Upper lobe of left lung (tissue), 6 donors: ENCODE data around the gene ENOX1. TPM values are rescaled to one million over a fixed set of nuclear protein-coding genes. Genes with fewer than 3 reads are reported as not detected.

Experiments
- ATAC-seq, 2 donors: fragments of 200-7000 bp; cut with Tn5 transposase; one replicate each; pipeline ENCODE4 v1.9.1; 2022; ENCODE audit warnings: mild to moderate bottlenecking in 2 of 2, moderate library complexity in 2 of 2; ENCODE audit not compliant: low FRiP score in 2 of 2
- DNase-seq, 2 donors: peaks; one replicate each; pipeline ENCODE4 v3.0.0-alpha.2; 2019 to 2020
- H3K27ac ChIP-seq, 4 donors: fragments of 200-600 bp; sonication (generic); one replicate each; pipeline ENCODE4 v1.5.1; 2016 to 2019
- H3K27me3 ChIP-seq, 4 donors: fragments of 200-600 bp; sonication (generic); one replicate each; pipeline ENCODE4 v1.5.1; 2017 to 2019
- H3K36me3 ChIP-seq, 4 donors: fragments of 200-600 bp; sonication (generic); one replicate each; pipeline ENCODE4 v1.5.1; 2016 to 2019
- H3K4me1 ChIP-seq, 4 donors: fragments of 200-600 bp; sonication (generic); one replicate each; pipeline ENCODE4 v1.5.1; 2018 to 2019
- H3K4me3 ChIP-seq, 4 donors: fragments of 200-600 bp; sonication (generic); one replicate each; pipeline ENCODE4 v1.5.1; 2017 to 2019; ENCODE audit warnings: mild to moderate bottlenecking in 2 of 4, moderate library complexity in 1 of 4
- H3K9me3 ChIP-seq, 4 donors: fragments of 200-600 bp; sonication (generic); one replicate each; pipeline ENCODE4 v1.5.1; 2018 to 2019
- CTCF ChIP-seq, 6 experiments: fragments of 450-650 bp in 4 of 6; fragments of 200-600 bp in 2 of 6; sonication (generic) in 2 of 6; IDR thresholded peaks; one replicate each; pipeline ENCODE4 v1.5.1; 2016 to 2019; ENCODE audit warnings: antibody characterized with exemption in 6 of 6
- EP300 ChIP-seq, 4 donors: sonication (generic); formaldehyde crosslinking; IDR thresholded peaks; one replicate each; pipeline ENCODE4 v1.5.1; 2017; ENCODE audit warnings: antibody characterized with exemption in 4 of 4, control low read depth in 2 of 4
- POLR2A ChIP-seq, 4 donors: fragments of 450-650 bp; IDR thresholded peaks; one replicate each; pipeline ENCODE4 v1.5.1; 2016 to 2017; ENCODE audit warnings: antibody characterized with exemption in 4 of 4, mild to moderate bottlenecking in 2 of 4
- POLR2AphosphoS5 ChIP-seq, 2 donors: sonication (generic); formaldehyde crosslinking; IDR thresholded peaks; one replicate each; pipeline ENCODE4 v1.5.1; 2017; ENCODE audit warnings: antibody characterized with exemption in 2 of 2
- WGBS, 2 donors: methylation state at CpG; one replicate each; pipeline ENCODE4 v1.1.5; 2017 to 2018; 5-methylcytosine and 5-hydroxymethylcytosine counted together
- total RNA-seq, 6 donors: library from RNA; depleted of rRNA in 4 of 6; stranded (reverse); fragments of >200 nt in 4 of 6; gene quantifications; one replicate each; pipeline versions ENCODE4 v1.1.0 to v1.2.1, GENCODE V29; 2016 to 2021
- donor health status: DM: no; HTN: no; CAD: no; lungs with moderate emphysema.
- donor health status: DM: no; HTN: yes; CAD: no; lungs with severe emphysema.

The ENOX1 gene
- total RNA-seq, 6 donors from 2014 or later = 0.20 to 1.0 (median 0.46) TPM; not detected in 2

- WGBS, 2 donors = 2 to 23% methylated on average over 2 to 5 of the region's 5 CpGs
- Histone ChIP-seq H3K4me1 (peaks cover 0 to 6% (median 4%) of the 10 kb centered on the region in 4 donors), H3K9me3 (no peaks in the 10 kb centered on the region), H3K36me3 (no peaks in the 10 kb centered on the region), H3K27ac (no peak overlapping the region), H3K27me3 (no peaks in the 10 kb centered on the region), H3K4me3 (no peak overlapping the region)
- ATAC-seq (no peak), DNase-seq (no peak)
- TF ChIP-seq POLR2AphosphoS5 (IDR thresholded peaks at IDR 0.05) (no peak), POLR2A (IDR thresholded peaks at IDR 0.05) (no peak), CTCF (IDR thresholded peaks at IDR 0.05) (peak in 3 of 6 experiments; percentile 30 to 52 (median 36))
Observed at GRCh38 chr13:43303033-43303729, 483.6 kb downstream of the ENOX1 start.

GRCh38 chr13:43301346-43301969 lies 485.3 kb downstream of the ENOX1 start:
- Histone ChIP-seq H3K27me3 (no peaks in the 10 kb centered on the region), H3K4me3 (no peak overlapping the region), H3K4me1 (peaks cover 0 to 4% (median 0%) of the 10 kb centered on the region in 4 donors), H3K36me3 (no peaks in the 10 kb centered on the region), H3K9me3 (no peaks in the 10 kb centered on the region), H3K27ac (no peak overlapping the region)
- TF ChIP-seq POLR2AphosphoS5 (IDR thresholded peaks at IDR 0.05) (no peak), POLR2A (IDR thresholded peaks at IDR 0.05) (no peak), EP300 (IDR thresholded peaks at IDR 0.05) (no peak), CTCF (IDR thresholded peaks at IDR 0.05) (no peak)
- WGBS, 2 donors = 84 to 85% methylated on average over 3 of the region's 3 CpGs
- DNase-seq (no peak), ATAC-seq (no peak)

GRCh38 chr13:43300865-43301264 lies 485.9 kb downstream of the ENOX1 start:
- ATAC-seq (peak in 1 of 2 donors; percentile 61), DNase-seq (no peak)
- Histone ChIP-seq H3K27me3 (no peaks in the 10 kb centered on the region), H3K9me3 (no peaks in the 10 kb centered on the region), H3K4me1 (peaks cover 0 to 4% (median 0%) of the 10 kb centered on the region in 4 donors), H3K27ac (no peak overlapping the region), H3K4me3 (no peak overlapping the region), H3K36me3 (no peaks in the 10 kb centered on the region)
- TF ChIP-seq EP300 (IDR thresholded peaks at IDR 0.05) = no peak
- TF ChIP-seq CTCF (IDR thresholded peaks at IDR 0.05) = no peak
- TF ChIP-seq POLR2AphosphoS5 (IDR thresholded peaks at IDR 0.05) = no peak
- TF ChIP-seq POLR2A (IDR thresholded peaks at IDR 0.05) = no peak
- 64 to 70% methylated on average over 4 of the region's 4 CpGs for WGBS, 2 donors

GRCh38 chr13:43299374-43299773 lies 487.4 kb downstream of the ENOX1 start:
- no peaks in the 10 kb centered on the region for H3K27me3 ChIP-seq
- H3K27ac ChIP-seq = no peak overlapping the region
- DNase-seq = no peak
- no peak for TF ChIP-seq POLR2A (IDR thresholded peaks at IDR 0.05)
- TF ChIP-seq POLR2AphosphoS5 (IDR thresholded peaks at IDR 0.05) = no peak
- no peak for TF ChIP-seq EP300 (IDR thresholded peaks at IDR 0.05)
- TF ChIP-seq CTCF (IDR thresholded peaks at IDR 0.05) = no peak
- ATAC-seq = no peak
- 66 to 77% methylated on average over 5 of the region's 5 CpGs for WGBS, 2 donors
- H3K4me1 ChIP-seq = peaks cover 0 to 4% (median 0%) of the 10 kb centered on the region in 4 donors
- H3K4me3 ChIP-seq = no peak overlapping the region
- no peaks in the 10 kb centered on the region for H3K9me3 ChIP-seq
- no peaks in the 10 kb centered on the region for H3K36me3 ChIP-seq
